ENCODE data around the gene METAP2. TPM values are rescaled to one million over a fixed set of nuclear protein-coding genes. Genes with fewer than 3 reads are reported as not detected.
A peak's percentile ranks its signal among the peaks of the same experiment; 100 is the strongest.
"Not testable (repeated sequence)": the region's sequence is repeated elsewhere in the genome, so short reads cannot be mapped to it uniquely, and the experiment has no call there.

METAP2 gene
- total and polyA plus RNA-seq, 4 donors, result 61.9 to 100.0 (median 79.8) TPM

- no peaks in the 10 kb centered on the region for H3K27me3 ChIP-seq (ENCODE audit: control insufficient read depth, insufficient read depth, low read length)
- no CpG with 5 or more reads among the region's 1 CpG for WGBS (ENCODE audit: insufficient coverage)
- H3K9me3 ChIP-seq (ENCODE audit: control insufficient read depth, insufficient read depth, low read length), result peaks cover 6% of the 10 kb centered on the region
- no peak overlapping the region for H3K27ac ChIP-seq (ENCODE audit: low read depth, low read length)
- no peak overlapping the region for H3K4me3 ChIP-seq (ENCODE audit: low read depth, low read length)
- no peaks in the 10 kb centered on the region for H3K4me1 ChIP-seq (ENCODE audit: control insufficient read depth, insufficient read depth, low read length)
- H3K36me3 ChIP-seq (ENCODE audit: control insufficient read depth, insufficient read depth, low read length), result no peaks in the 10 kb centered on the region
- no peak for DNase-seq (ENCODE audit: low read depth in 4 of 6, low spot score in 6 of 6)
These were observed 13.8 kb upstream of the METAP2 start for GRCh38 chr12:95460105-95460504.

GRCh38 chr12:95460896-95461295 lies 13.1 kb upstream of the METAP2 start:
- WGBS (ENCODE audit: insufficient coverage), result no CpG with 5 or more reads among the region's 1 CpG
- Histone ChIP-seq H3K27me3 (ENCODE audit: control insufficient read depth, insufficient read depth, low read length) (no peaks in the 10 kb centered on the region), H3K9me3 (ENCODE audit: control insufficient read depth, insufficient read depth, low read length) (peaks cover 6% of the 10 kb centered on the region), H3K4me1 (ENCODE audit: control insufficient read depth, insufficient read depth, low read length) (no peaks in the 10 kb centered on the region), H3K36me3 (ENCODE audit: control insufficient read depth, insufficient read depth, low read length) (no peaks in the 10 kb centered on the region), H3K4me3 (ENCODE audit: low read depth, low read length) (no peak overlapping the region), H3K27ac (ENCODE audit: low read depth, low read length) (no peak overlapping the region)
- no peak for DNase-seq (ENCODE audit: low read depth in 4 of 6, low spot score in 6 of 6)

- Histone ChIP-seq H3K27ac (ENCODE audit: low read depth, low read length) (no peak overlapping the region), H3K36me3 (ENCODE audit: control insufficient read depth, insufficient read depth, low read length) (no peaks in the 10 kb centered on the region), H3K4me3 (ENCODE audit: low read depth, low read length) (no peak overlapping the region), H3K27me3 (ENCODE audit: control insufficient read depth, insufficient read depth, low read length) (no peaks in the 10 kb centered on the region), H3K4me1 (ENCODE audit: control insufficient read depth, insufficient read depth, low read length) (no peaks in the 10 kb centered on the region), H3K9me3 (ENCODE audit: control insufficient read depth, insufficient read depth, low read length) (peaks cover 6% of the 10 kb centered on the region)
- no peak for DNase-seq (ENCODE audit: low read depth in 4 of 6, low spot score in 6 of 6)
- 87% methylated on average over 3 of the region's 4 CpGs for WGBS (ENCODE audit: insufficient coverage)
These were observed 11.9 kb upstream of the METAP2 start for GRCh38 chr12:95462081-95462480.

GRCh38 chr12:95462551-95462950 lies 11.4 kb upstream of the METAP2 start:
- H3K27ac ChIP-seq (ENCODE audit: low read depth, low read length), result no peak overlapping the region
- DNase-seq (ENCODE audit: low read depth in 4 of 6, low spot score in 6 of 6), result no peak
- H3K27me3 ChIP-seq (ENCODE audit: control insufficient read depth, insufficient read depth, low read length), result no peaks in the 10 kb centered on the region
- H3K9me3 ChIP-seq (ENCODE audit: control insufficient read depth, insufficient read depth, low read length), result peaks cover 2% of the 10 kb centered on the region
- H3K4me3 ChIP-seq (ENCODE audit: low read depth, low read length), result no peak overlapping the region
- no peaks in the 10 kb centered on the region for H3K36me3 ChIP-seq (ENCODE audit: control insufficient read depth, insufficient read depth, low read length)
- no peaks in the 10 kb centered on the region for H3K4me1 ChIP-seq (ENCODE audit: control insufficient read depth, insufficient read depth, low read length)
- 100% methylated on average over 1 of the region's 2 CpGs for WGBS (ENCODE audit: insufficient coverage)

GRCh38 chr12:95463050-95463449 lies 10.9 kb upstream of the METAP2 start:
- WGBS (ENCODE audit: insufficient coverage), result 90% methylated on average over 4 of the region's 4 CpGs
- H3K9me3 ChIP-seq (ENCODE audit: control insufficient read depth, insufficient read depth, low read length), result no peaks in the 10 kb centered on the region
- H3K27me3 ChIP-seq (ENCODE audit: control insufficient read depth, insufficient read depth, low read length), result no peaks in the 10 kb centered on the region
- H3K27ac ChIP-seq (ENCODE audit: low read depth, low read length), result no peak overlapping the region
- H3K4me3 ChIP-seq (ENCODE audit: low read depth, low read length), result no peak overlapping the region
- DNase-seq (ENCODE audit: low read depth in 4 of 6, low spot score in 6 of 6), result no peak
- no peaks in the 10 kb centered on the region for H3K36me3 ChIP-seq (ENCODE audit: control insufficient read depth, insufficient read depth, low read length)
- H3K4me1 ChIP-seq (ENCODE audit: control insufficient read depth, insufficient read depth, low read length), result no peaks in the 10 kb centered on the region

GRCh38 chr12:95463776-95464175 lies 10.2 kb upstream of the METAP2 start:
- H3K4me1 ChIP-seq (ENCODE audit: control insufficient read depth, insufficient read depth, low read length); H3K4me3 ChIP-seq (ENCODE audit: low read depth, low read length); H3K27ac ChIP-seq (ENCODE audit: low read depth, low read length); H3K36me3 ChIP-seq (ENCODE audit: control insufficient read depth, insufficient read depth, low read length); H3K9me3 ChIP-seq (ENCODE audit: control insufficient read depth, insufficient read depth, low read length); H3K27me3 ChIP-seq (ENCODE audit: control insufficient read depth, insufficient read depth, low read length); DNase-seq (ENCODE audit: low read depth in 4 of 6, low spot score in 6 of 6): not testable (repeated sequence)
- 94% methylated on average over 3 of the region's 4 CpGs for WGBS (ENCODE audit: insufficient coverage)

- DNase-seq (ENCODE audit: low read depth in 4 of 6, low spot score in 6 of 6), result no peak
- Histone ChIP-seq H3K4me3 (ENCODE audit: low read depth, low read length) (no peak overlapping the region), H3K27me3 (ENCODE audit: control insufficient read depth, insufficient read depth, low read length) (no peaks in the 10 kb centered on the region), H3K9me3 (ENCODE audit: control insufficient read depth, insufficient read depth, low read length) (no peaks in the 10 kb centered on the region), H3K4me1 (ENCODE audit: control insufficient read depth, insufficient read depth, low read length) (no peaks in the 10 kb centered on the region), H3K27ac (ENCODE audit: low read depth, low read length) (no peak overlapping the region), H3K36me3 (ENCODE audit: control insufficient read depth, insufficient read depth, low read length) (no peaks in the 10 kb centered on the region)
- WGBS (ENCODE audit: insufficient coverage), result no CpG with 5 or more reads among the region's 2 CpGs
These were observed 8.7 kb upstream of the METAP2 start for GRCh38 chr12:95465275-95465674.

- 88% methylated on average over 1 of the region's 1 CpG for WGBS (ENCODE audit: insufficient coverage)
- no peaks in the 10 kb centered on the region for H3K36me3 ChIP-seq (ENCODE audit: control insufficient read depth, insufficient read depth, low read length)
- no peaks in the 10 kb centered on the region for H3K27me3 ChIP-seq (ENCODE audit: control insufficient read depth, insufficient read depth, low read length)
- no peak overlapping the region for H3K27ac ChIP-seq (ENCODE audit: low read depth, low read length)
- no peak overlapping the region for H3K4me3 ChIP-seq (ENCODE audit: low read depth, low read length)
- no peaks in the 10 kb centered on the region for H3K4me1 ChIP-seq (ENCODE audit: control insufficient read depth, insufficient read depth, low read length)
- no peak for DNase-seq (ENCODE audit: low read depth in 4 of 6, low spot score in 6 of 6)
- no peaks in the 10 kb centered on the region for H3K9me3 ChIP-seq (ENCODE audit: control insufficient read depth, insufficient read depth, low read length)
These were observed 3.7 kb upstream of the METAP2 start for GRCh38 chr12:95470300-95470699.

- H3K4me3 ChIP-seq (ENCODE audit: low read depth, low read length), result peak overlapping the region; percentile 96
- H3K9me3 ChIP-seq (ENCODE audit: control insufficient read depth, insufficient read depth, low read length), result no peaks in the 10 kb centered on the region
- 0% methylated on average over 12 of the region's 23 CpGs for WGBS (ENCODE audit: insufficient coverage)
- peaks cover 9% of the 10 kb centered on the region for H3K36me3 ChIP-seq (ENCODE audit: control insufficient read depth, insufficient read depth, low read length)
- H3K27ac ChIP-seq (ENCODE audit: low read depth, low read length), result peak overlapping the region; percentile 96
- H3K27me3 ChIP-seq (ENCODE audit: control insufficient read depth, insufficient read depth, low read length), result no peaks in the 10 kb centered on the region
- DNase-seq (ENCODE audit: low read depth in 4 of 6, low spot score in 6 of 6), result peak in 5 of 6 donors; percentile 22 to 82 (median 71)
- no peaks in the 10 kb centered on the region for H3K4me1 ChIP-seq (ENCODE audit: control insufficient read depth, insufficient read depth, low read length)
These were observed 595 bp upstream of the METAP2 start for GRCh38 chr12:95473231-95473883.

GRCh38 chr12:95474660-95474958 lies 657 bp downstream of the METAP2 start:
- no peaks in the 10 kb centered on the region for H3K27me3 ChIP-seq (ENCODE audit: control insufficient read depth, insufficient read depth, low read length)
- peaks cover 17% of the 10 kb centered on the region for H3K36me3 ChIP-seq (ENCODE audit: control insufficient read depth, insufficient read depth, low read length)
- H3K4me1 ChIP-seq (ENCODE audit: control insufficient read depth, insufficient read depth, low read length), result no peaks in the 10 kb centered on the region
- WGBS (ENCODE audit: insufficient coverage), result 2% methylated on average over 7 of the region's 16 CpGs
- H3K9me3 ChIP-seq (ENCODE audit: control insufficient read depth, insufficient read depth, low read length), result no peaks in the 10 kb centered on the region
- DNase-seq (ENCODE audit: low read depth in 4 of 6, low spot score in 6 of 6), result peak in 1 of 6 donors; percentile 3
- peak overlapping the region; percentile 96 for H3K27ac ChIP-seq (ENCODE audit: low read depth, low read length)
- H3K4me3 ChIP-seq (ENCODE audit: low read depth, low read length), result peak overlapping the region; percentile 96

Measured in spinal cord (tissue), 10 donors.